K562 (cell line): ENCODE results near the gene FRMD1. TPM values are rescaled to one million over a fixed set of nuclear protein-coding genes. Genes with fewer than 3 reads are reported as not detected.
A peak's percentile ranks its signal among the peaks of the same experiment; 100 is the strongest.

Experiments used
- BHLHE40 ChIP-seq: IDR thresholded peaks from 2 replicates; pipeline ENCODE4 v1.6.1; 2011; ENCODE audit warnings: low read length, improper control_type of control experiment
- DACH1 ChIP-seq: fragments of 450-650 bp; IDR thresholded peaks from 2 replicates; pipeline ENCODE4 v1.6.1; 2018; ENCODE audit not compliant: partially characterized antibody
- DPF2 ChIP-seq: fragments of 450-650 bp; IDR thresholded peaks from 2 replicates; pipeline ENCODE4 v1.6.1; 2016
- ETV1 ChIP-seq: fragments of 450-650 bp; conservative IDR thresholded peaks from 2 replicates; pipeline ENCODE4 v1.6.1; 2016; ENCODE audit warnings: missing genetic modification characterization, control low read depth, low read depth, missing compliant biosample characterization
- IFI16 ChIP-seq: fragments of 250-450 bp; sonication (Bioruptor Pico); IDR thresholded peaks from 2 replicates; pipeline ENCODE4 v2.1.2; 2022; ENCODE audit warnings: mild to moderate bottlenecking, inconsistent platforms
- MTA1 ChIP-seq: fragments of 450-650 bp; IDR thresholded peaks from 2 replicates; pipeline ENCODE4 v1.6.1; 2017; ENCODE audit warnings: borderline replicate concordance
- MTA2 ChIP-seq: fragments of 450-650 bp; IDR thresholded peaks from 2 replicates; pipeline ENCODE4 v1.6.1; 2016; ENCODE audit warnings: low read depth
- MYBL2 ChIP-seq, 2 experiments: fragments of 450-650 bp in 1 of 2; sonication (generic) in 1 of 2; formaldehyde crosslinking in 1 of 2; IDR thresholded peaks; 2 replicates each; pipeline versions ENCODE4 v1.6.1 to v1.8.1; 2017 to 2022; ENCODE audit warnings: borderline replicate concordance in 1 of 2, inconsistent platforms in 1 of 2, low read depth in 1 of 2, mild to moderate bottlenecking in 1 of 2, missing genetic modification reagents in 1 of 2, moderate library complexity in 1 of 2
- NCOR1 ChIP-seq: fragments of 450-650 bp; IDR thresholded peaks from 2 replicates; pipeline ENCODE4 v1.6.1; 2016; ENCODE audit warnings: mild to moderate bottlenecking, moderate library complexity
- NFE2L1 ChIP-seq: fragments of 450-650 bp; IDR thresholded peaks from 2 replicates; pipeline ENCODE4 v1.6.1; 2016; ENCODE audit warnings: missing genetic modification characterization, low read depth, mild to moderate bottlenecking, missing compliant biosample characterization, moderate library complexity, borderline replicate concordance
- NR4A1 ChIP-seq, 2 experiments: fragments of 250-450 bp in 1 of 2; fragments of 450-650 bp in 1 of 2; sonication (Bioruptor Pico) in 1 of 2; IDR thresholded peaks; 2 replicates each; pipeline versions ENCODE4 v1.4.0 to v1.6.1; 2016 to 2020; ENCODE audit warnings: mild to moderate bottlenecking in 2 of 2, missing compliant biosample characterization in 1 of 2, missing genetic modification characterization in 1 of 2, moderate library complexity in 1 of 2
- SMAD1 ChIP-seq: fragments of 150-350 bp; IDR thresholded peaks from 2 replicates; pipeline ENCODE4 v1.6.1; 2014; ENCODE audit warnings: low read length, low read depth; ENCODE audit not compliant: partially characterized antibody
- THRB ChIP-seq: fragments of 450-650 bp; formaldehyde crosslinking; conservative IDR thresholded peaks from 2 replicates; pipeline ENCODE4 v1.4.0; 2022; ENCODE audit warnings: mild to moderate bottlenecking, missing genetic modification characterization
- ZNF197 ChIP-seq: fragments of 200-800 bp; sonication (Bioruptor generic); IDR thresholded peaks from 2 replicates; pipeline ENCODE4 v1.6.1; 2016; ENCODE audit warnings: low read depth, missing genetic modification characterization, missing compliant biosample characterization
- ZNF766 ChIP-seq: fragments of 200-800 bp; sonication (Bioruptor generic); conservative IDR thresholded peaks from 2 replicates; pipeline ENCODE4 v1.6.1; 2016; ENCODE audit warnings: missing genetic modification characterization, missing compliant biosample characterization
- polyA plus RNA-seq, 8 experiments: library from polyadenylated mRNA; depleted of rRNA in 4 of 8; stranded (reverse) in 5 of 8; unstranded in 3 of 8; fragments of >200 nt; fragmentation: Nextera tagmentation in 2 of 8; fragmentation: Illumina TruSeq in 1 of 8; extraction: Ambion mirVana in 2 of 8; extraction: Trizol in 1 of 8; gene quantifications; 2 replicates each; pipeline versions ENCODE4 v1.2.1 to v1.2.3, GENCODE V29; 2011 to 2014; ENCODE audit warnings: inconsistent platforms in 1 of 8, missing spikeins in 1 of 8
- total RNA-seq, 7 experiments: library from RNA; depleted of rRNA in 6 of 7; stranded (reverse); fragments of >200 nt in 6 of 7; fragmentation: Illumina TruSeq in 2 of 7; extraction: Trizol in 2 of 7; gene quantifications; 2 replicates each; pipeline versions ENCODE4 v1.2.1 to v1.2.3, GENCODE V29; 2011 to 2021; ENCODE audit warnings: low replicate concordance in 1 of 7
- TF ChIP-seq, protein P1 (sequence below): conservative IDR thresholded peaks from 2 replicates; pipeline ENCODE4 v1.6.1; 2011; ENCODE audit warnings: low read depth, mild to moderate bottlenecking, low read length; ENCODE audit not compliant: control insufficient read depth

FRMD1 gene
- total and polyA plus RNA-seq, 9 of the 15 experiments (the other 6 are each of a cell fraction or from before 2014, with no cell fraction given), result 0.01 to 0.04 (median 0.01) TPM; not detected in 6

GRCh38 chr6:168105813-168106632 lies 27.0 kb upstream of the FRMD1 start (continued):
- TF ChIP-seq NR4A1 (CRISPR knock-in tag; IDR thresholded peaks at IDR 0.05), result no peak
- peak; percentile 47; the same call in 1 of the 2 replicates for TF ChIP-seq NR4A1 (tag; IDR thresholded peaks at IDR 0.05)
- no peak for TF ChIP-seq NCOR1
- 0 out of 2 replicates have a peak, but pooled peaks have one; percentile 16 for TF ChIP-seq DPF2
- no peak for TF ChIP-seq IFI16 (CRISPR knock-in tag)
- no peak for TF ChIP-seq THRB (CRISPR knock-in tag)
- no peak for TF ChIP-seq MTA1
- TF ChIP-seq DACH1, result no peak
- no peak for TF ChIP-seq NFE2L1 (tag)
- TF ChIP-seq BHLHE40, result peak; percentile 55
- TF ChIP-seq ZNF766 (CRISPR knock-in tag), result peak; percentile 84
- TF ChIP-seq, protein P1, sequence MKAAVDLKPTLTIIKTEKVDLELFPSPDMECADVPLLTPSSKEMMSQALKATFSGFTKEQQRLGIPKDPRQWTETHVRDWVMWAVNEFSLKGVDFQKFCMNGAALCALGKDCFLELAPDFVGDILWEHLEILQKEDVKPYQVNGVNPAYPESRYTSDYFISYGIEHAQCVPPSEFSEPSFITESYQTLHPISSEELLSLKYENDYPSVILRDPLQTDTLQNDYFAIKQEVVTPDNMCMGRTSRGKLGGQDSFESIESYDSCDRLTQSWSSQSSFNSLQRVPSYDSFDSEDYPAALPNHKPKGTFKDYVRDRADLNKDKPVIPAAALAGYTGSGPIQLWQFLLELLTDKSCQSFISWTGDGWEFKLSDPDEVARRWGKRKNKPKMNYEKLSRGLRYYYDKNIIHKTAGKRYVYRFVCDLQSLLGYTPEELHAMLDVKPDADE, result no peak
- TF ChIP-seq SMAD1, result no peak
- TF ChIP-seq ZNF197, result no peak
- peak; percentile 45 for TF ChIP-seq MTA2
- TF ChIP-seq ETV1 (tag), result no peak
- no peak for TF ChIP-seq MYBL2 (IDR thresholded peaks at IDR 0.05; ENCODE audit: low read depth)
- TF ChIP-seq MYBL2 (CRISPR knock-in tag; IDR thresholded peaks at IDR 0.05; ENCODE audit: borderline replicate concordance), result no peak
- TF ChIP-seq, all 486 proteins: peak for 35
